PC-9 (cell line): ENCODE data around the gene UGT2A2.

Experiments
- CTCF ChIP-seq: fragments of 200-600 bp; sonication (generic); conservative IDR thresholded peaks from 2 replicates; pipeline ENCODE4 v1.6.1; 2017; ENCODE audit warnings: mixed run types, antibody characterized with exemption, mild to moderate bottlenecking, moderate library complexity
- EZH2 ChIP-seq: fragments of 200-600 bp; sonication (generic); IDR thresholded peaks from 2 replicates; pipeline ENCODE4 v1.8.0; 2017; ENCODE audit warnings: antibody characterized with exemption, low read depth

GRCh38 chr4:69640289-69640688, 847 bp upstream of the UGT2A2 start:
- no peak for TF ChIP-seq CTCF
- no peak for TF ChIP-seq EZH2
